Measurements from ENCODE around the gene MRPS18B. TPM values are rescaled to one million over a fixed set of nuclear protein-coding genes. Genes with fewer than 3 reads are reported as not detected.
A peak's percentile ranks its signal among the peaks of the same experiment; 100 is the strongest.
"Not testable (repeated sequence)": the region's sequence is repeated elsewhere in the genome, so short reads cannot be mapped to it uniquely, and the experiment has no call there.

MRPS18B gene
- total RNA-seq, 2 donors from 2014 or later = 65.6 to 87.7 TPM

DNA sequence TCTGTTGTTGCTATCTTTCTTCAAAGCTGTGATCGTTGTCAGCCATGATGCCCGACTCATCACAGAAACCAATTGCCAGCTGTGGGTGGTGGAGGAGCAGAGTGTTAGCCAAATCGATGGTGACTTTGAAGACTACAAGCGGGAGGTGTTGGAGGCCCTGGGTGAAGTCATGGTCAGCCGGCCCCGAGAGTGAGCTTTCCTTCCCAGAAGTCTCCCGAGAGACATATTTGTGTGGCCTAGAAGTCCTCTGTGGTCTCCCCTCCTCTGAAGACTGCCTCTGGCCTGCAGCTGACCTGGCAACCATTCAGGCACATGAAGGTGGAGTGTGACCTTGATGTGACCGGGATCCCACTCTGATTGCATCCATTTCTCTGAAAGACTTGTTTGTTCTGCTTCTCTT is 27.1 kb upstream of the MRPS18B start:
- Histone ChIP-seq H3K4me3 (no peak overlapping the region), H3K36me3 (peaks cover 66% of the 10 kb centered on the region), H3K27ac (peak overlapping the region in 1 of 2 donors; percentile 16), H3K27me3 (no peaks in the 10 kb centered on the region), H3K9me3 (no peaks in the 10 kb centered on the region), H3K4me1 (no peaks in the 10 kb centered on the region)
- TF ChIP-seq, protein P1, sequence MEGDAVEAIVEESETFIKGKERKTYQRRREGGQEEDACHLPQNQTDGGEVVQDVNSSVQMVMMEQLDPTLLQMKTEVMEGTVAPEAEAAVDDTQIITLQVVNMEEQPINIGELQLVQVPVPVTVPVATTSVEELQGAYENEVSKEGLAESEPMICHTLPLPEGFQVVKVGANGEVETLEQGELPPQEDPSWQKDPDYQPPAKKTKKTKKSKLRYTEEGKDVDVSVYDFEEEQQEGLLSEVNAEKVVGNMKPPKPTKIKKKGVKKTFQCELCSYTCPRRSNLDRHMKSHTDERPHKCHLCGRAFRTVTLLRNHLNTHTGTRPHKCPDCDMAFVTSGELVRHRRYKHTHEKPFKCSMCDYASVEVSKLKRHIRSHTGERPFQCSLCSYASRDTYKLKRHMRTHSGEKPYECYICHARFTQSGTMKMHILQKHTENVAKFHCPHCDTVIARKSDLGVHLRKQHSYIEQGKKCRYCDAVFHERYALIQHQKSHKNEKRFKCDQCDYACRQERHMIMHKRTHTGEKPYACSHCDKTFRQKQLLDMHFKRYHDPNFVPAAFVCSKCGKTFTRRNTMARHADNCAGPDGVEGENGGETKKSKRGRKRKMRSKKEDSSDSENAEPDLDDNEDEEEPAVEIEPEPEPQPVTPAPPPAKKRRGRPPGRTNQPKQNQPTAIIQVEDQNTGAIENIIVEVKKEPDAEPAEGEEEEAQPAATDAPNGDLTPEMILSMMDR (IDR thresholded peaks at IDR 0.05) = no peak
- no peak for DNase-seq (ENCODE audit: low spot score)

DNA sequence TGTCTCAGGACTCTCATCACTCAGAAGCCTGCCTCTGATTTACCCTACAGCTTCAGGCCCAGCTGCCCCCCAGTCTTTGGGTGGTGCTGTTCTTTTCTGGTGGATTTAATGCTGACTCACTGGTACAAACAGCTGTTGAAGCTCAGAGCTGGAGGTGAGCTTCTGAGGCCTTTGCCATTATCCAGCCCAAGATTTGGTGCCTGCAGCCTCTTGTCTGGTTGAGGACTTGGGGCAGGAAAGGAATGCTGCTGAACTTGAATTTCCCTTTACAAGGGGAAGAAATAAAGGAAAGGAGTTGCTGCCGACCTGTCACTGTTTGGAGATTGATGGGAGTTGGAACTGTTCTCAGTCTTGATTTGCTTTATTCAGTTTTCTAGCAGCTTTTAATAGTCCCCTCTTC is 26.6 kb upstream of the MRPS18B start:
- Histone ChIP-seq H3K4me1 (no peaks in the 10 kb centered on the region), H3K27me3 (no peaks in the 10 kb centered on the region), H3K27ac (peak overlapping the region in 1 of 2 donors; percentile 16), H3K4me3 (no peak overlapping the region), H3K9me3 (no peaks in the 10 kb centered on the region), H3K36me3 (peaks cover 61% of the 10 kb centered on the region)
- TF ChIP-seq, protein P1 (IDR thresholded peaks at IDR 0.05) = no peak
- DNase-seq (ENCODE audit: low spot score) = no peak

DNA sequence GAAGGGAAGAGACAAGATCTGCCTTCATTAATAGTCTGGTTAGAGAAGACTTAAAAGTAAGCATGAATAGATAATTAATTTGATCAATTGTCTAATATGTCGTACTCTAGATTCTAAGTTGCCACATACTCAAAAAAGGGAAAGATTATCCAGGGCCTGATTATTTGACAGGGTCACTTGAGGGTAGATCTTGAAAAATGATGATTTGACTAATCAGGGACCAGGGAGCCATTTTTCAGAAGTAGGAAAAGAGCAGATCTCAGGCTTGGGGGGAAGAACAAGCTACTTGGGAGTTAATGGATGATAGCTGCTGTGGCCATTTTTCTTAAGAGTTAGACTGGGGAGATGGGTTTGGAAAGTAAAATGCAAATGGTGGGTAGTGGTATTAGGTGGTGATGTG is 25.4 kb upstream of the MRPS18B start:
- TF ChIP-seq, protein P1 (IDR thresholded peaks at IDR 0.05) = no peak
- Histone ChIP-seq H3K27ac (no peak overlapping the region), H3K27me3 (no peaks in the 10 kb centered on the region), H3K4me3 (no peak overlapping the region), H3K36me3 (peaks cover 48% of the 10 kb centered on the region), H3K4me1 (no peaks in the 10 kb centered on the region), H3K9me3 (no peaks in the 10 kb centered on the region)
- DNase-seq (ENCODE audit: low spot score) = no peak

DNA sequence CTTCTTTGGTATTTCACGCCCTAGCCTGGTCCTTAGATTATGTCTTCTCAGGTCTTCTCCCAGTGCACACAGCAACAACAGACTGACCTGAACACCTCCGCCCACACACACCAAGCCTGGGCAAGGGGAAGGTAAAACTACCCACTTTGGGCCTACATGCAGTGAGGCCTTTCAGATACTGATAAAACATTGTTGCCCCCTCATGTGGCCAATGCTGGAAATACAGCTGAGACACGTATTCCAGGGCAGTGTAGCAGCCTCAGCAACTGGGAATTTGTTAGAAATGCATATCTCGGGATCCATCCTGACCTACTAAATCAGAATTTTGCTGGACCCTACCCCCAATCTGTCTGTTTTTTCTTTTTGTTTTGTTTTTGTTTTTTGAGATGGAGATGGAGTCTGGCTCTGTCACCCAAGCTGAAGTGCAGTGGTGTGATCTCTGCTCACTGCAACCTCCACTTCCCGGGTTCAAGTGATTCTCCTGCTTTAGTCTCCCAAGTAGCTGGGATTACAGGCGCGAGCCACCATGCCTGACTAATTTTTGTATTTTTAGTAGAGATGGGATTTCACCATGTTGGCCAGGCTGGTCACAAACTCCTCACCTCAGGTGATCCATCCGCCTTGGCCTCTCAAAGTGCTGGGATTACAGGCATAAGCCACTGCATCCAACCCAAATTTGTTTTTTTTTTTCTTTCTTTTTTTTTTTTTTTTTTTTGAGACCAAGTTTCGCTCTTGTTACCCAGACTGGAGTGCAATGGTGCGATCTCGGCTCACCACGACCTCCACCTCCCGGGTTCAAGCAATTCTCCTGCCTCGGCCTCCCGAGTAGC is 20.1 kb upstream of the MRPS18B start:
- peak; percentile 88 for DNase-seq (ENCODE audit: low spot score)
- not testable (repeated sequence) for H3K9me3 ChIP-seq, H3K4me1 ChIP-seq, H3K27me3 ChIP-seq, H3K4me3 ChIP-seq, H3K27ac ChIP-seq
- H3K36me3 ChIP-seq = peaks cover 25% of the 10 kb centered on the region
- TF ChIP-seq, protein P1 (IDR thresholded peaks at IDR 0.05) = peak; percentile 69 to 86

DNA sequence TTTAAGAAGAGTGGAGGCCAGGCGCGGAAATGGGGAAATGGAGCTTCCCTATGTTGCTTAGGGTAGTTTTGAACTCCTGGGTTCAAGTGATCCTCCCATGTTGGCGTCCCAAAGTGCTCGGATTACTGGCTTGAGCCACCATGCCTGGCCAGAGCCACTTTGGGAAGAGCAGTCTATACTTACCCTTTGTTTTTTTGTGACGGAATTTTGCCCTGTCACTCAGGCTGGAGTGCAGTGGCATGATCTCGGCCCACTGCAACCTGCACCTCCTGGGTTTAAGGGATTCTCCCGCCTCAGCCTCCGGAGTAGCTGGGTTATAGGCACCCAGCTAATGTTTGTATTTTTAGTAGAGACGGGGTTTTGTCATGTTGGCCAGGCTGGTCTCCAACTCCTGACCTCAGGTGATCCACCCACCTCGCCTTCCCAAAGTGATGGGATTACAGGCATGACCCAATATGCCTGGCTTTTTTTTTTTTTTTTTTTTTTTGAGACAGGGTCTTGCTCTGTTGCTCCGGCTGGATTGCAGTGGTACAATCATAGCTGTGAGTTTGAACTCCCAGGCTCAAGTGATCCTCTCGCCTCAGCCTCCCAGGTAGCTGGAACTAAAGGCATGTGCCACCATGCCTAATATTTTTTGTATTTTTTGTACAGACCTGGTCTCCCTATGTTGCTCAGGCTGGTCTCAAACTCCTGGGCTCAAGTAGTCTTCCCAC is 18.6 kb upstream of the MRPS18B start:
- no peak overlapping the region for H3K27ac ChIP-seq

More for the DNA sequence above, 18.6 kb upstream of the MRPS18B start:
- Histone ChIP-seq H3K4me1 (no peaks in the 10 kb centered on the region), H3K4me3 (no peak overlapping the region), H3K9me3 (no peaks in the 10 kb centered on the region), H3K27me3 (no peaks in the 10 kb centered on the region), H3K36me3 (peaks cover 40% of the 10 kb centered on the region)
- TF ChIP-seq, protein P1 (IDR thresholded peaks at IDR 0.05) = no peak
- no peak for DNase-seq (ENCODE audit: low spot score)
